Choroid plexus epithelial cell (primary cell): ENCODE measurements around the gene RPL32.

Experiments used
- DNase-seq: peaks from one replicate; pipeline ENCODE4 v3.0.0-alpha.2; 2010; ENCODE audit warnings: low read depth
- H3K4me3 ChIP-seq: 2 replicates; pipeline ENCODE4 v1.5.1; 2011; ENCODE audit warnings: low read depth, mild to moderate bottlenecking, control low read depth, low read length, moderate library complexity
- TF ChIP-seq, protein P1 (sequence below): conservative IDR thresholded peaks from 2 replicates; pipeline ENCODE4 v1.5.1; 2011; ENCODE audit warnings: low read depth, mild to moderate bottlenecking, control low read depth, inconsistent platforms, low read length, moderate library complexity

The RPL32 gene

DNA sequence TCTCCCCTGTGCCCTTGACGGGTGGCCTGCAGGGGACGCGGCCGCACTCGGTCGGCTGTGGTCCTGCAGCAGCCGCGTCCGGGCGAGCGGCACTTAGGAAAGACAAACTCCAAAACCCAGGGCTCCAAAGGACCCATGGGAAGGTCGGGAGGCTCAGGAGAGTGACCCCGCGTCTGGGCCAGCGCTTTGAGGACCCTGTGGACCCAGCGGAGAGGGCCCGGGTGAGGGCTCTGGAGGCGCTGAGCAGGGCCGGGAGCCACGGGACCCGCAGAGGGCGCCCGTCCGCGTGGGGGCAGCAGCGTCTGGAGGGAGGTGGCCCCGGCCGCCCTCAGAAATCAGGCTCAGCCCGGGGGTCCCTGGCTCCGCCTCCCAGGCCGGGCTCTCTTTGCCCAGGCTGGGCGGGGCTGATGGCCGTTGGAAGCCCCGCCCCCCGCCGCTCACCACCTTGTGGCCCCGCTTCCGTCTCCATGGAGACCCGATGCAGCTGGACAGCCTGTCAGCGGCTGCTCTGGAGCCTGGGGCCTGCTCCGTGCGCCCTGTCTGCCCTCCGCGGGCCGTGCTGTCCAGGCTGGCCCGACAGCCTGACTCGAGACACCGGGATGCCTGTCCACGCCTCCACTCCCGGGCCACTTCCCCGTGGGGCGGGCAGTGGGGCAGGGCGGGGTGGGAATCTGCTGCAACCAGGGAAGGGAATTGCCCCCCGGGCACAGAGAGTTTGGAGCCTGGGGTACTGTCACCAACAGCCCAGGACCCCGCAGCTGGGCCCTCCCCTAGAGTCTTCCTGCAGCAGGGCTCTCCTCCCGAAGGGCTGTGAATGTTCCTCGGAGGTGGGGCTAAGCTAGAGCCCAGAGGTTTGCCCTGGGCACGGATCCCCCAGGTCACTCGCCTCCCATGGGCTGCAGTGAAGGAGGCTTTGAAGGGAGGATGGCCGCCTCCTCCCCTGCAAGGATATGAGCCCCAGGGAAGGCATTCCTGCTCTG lies 34.8 kb upstream of the RPL32 start:
- TF ChIP-seq, protein P1, sequence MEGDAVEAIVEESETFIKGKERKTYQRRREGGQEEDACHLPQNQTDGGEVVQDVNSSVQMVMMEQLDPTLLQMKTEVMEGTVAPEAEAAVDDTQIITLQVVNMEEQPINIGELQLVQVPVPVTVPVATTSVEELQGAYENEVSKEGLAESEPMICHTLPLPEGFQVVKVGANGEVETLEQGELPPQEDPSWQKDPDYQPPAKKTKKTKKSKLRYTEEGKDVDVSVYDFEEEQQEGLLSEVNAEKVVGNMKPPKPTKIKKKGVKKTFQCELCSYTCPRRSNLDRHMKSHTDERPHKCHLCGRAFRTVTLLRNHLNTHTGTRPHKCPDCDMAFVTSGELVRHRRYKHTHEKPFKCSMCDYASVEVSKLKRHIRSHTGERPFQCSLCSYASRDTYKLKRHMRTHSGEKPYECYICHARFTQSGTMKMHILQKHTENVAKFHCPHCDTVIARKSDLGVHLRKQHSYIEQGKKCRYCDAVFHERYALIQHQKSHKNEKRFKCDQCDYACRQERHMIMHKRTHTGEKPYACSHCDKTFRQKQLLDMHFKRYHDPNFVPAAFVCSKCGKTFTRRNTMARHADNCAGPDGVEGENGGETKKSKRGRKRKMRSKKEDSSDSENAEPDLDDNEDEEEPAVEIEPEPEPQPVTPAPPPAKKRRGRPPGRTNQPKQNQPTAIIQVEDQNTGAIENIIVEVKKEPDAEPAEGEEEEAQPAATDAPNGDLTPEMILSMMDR: peak; percentile 16
- DNase-seq: peak; percentile 31
- H3K4me3 ChIP-seq: peak overlapping the region; percentile 39

DNA sequence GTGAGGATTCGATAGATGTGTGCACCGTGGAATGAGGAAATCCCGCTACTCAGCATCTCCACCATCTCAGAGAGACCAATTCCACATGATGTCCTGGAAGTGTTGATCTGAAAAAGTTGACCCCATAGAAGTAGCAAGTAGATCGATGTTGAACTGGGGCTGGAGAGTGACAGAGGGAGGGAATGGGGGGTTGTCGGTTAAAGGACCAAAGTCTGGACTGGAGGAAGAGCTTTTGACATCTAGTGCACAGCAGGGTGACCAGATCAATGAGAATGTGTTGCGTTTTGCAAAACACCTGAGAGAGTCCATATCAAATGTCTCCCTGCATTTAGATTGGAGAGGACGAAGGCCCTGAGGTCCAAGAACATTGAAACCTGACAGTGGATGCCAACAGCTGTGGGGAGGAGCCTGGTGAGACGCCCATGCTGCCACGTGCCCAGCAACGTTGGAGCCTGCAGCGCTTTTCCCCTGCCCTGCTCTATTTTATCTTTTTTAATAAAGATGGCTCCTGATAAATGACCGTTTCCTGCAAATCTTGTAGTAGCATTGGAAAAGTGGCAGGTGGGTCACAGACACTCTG lies 30.1 kb upstream of the RPL32 start:
- H3K4me3 ChIP-seq: no peak overlapping the region
- TF ChIP-seq, protein P1: no peak
- DNase-seq: no peak

DNA sequence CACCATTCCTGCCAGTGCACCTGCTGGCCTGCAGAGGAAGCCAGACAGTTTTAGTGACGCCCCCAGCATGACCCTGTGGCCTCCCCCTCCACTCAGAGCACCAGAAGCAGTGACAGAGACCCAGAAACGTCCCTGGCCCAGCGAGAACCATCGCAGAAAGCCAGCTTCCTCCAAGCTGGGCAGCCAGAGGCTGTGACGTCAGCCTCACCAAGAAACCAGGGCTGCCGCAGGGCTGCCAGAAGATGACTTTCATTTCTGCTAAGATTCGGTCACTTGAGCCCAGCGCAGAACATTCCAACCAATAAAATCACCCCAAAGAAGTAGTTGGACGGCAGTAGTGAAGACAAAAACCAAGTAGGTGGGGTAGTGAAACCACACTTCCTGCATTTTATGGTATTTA lies 29.6 kb upstream of the RPL32 start:
- TF ChIP-seq, protein P1: no peak
- no peak overlapping the region for H3K4me3 ChIP-seq
- DNase-seq: no peak

DNA sequence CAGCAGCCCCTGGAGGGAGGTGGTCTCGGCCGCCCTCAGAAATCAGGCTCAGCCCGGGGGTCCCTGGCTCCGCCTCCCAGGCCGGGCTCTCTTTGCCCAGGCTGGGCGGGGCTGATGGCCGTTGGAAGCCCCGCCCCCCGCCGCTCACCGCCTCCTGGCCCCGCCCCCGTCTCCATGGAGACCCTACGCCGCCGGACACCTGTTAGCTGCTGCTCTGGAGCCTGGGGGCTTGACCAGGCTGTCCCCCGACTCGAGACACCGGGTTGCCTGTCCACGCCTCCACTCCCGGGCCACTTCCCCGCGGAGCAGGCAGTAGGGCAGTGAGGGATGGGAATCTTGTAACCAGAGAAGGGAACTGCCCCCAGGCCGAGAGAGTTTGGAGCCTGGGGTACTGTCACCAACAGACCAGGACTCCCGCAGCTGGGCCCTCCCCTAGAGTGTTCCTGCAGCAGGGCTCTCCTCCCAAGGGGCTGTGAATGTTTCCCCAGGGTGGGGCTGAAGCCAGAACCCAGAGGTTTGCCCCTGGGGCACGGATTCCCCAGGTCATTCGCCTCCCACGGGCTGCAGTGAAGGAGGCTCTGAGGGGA lies 27.8 kb upstream of the RPL32 start:
- TF ChIP-seq, protein P1: no peak
- DNase-seq: peak; percentile 14
- H3K4me3 ChIP-seq: peak overlapping the region; percentile 45

DNA sequence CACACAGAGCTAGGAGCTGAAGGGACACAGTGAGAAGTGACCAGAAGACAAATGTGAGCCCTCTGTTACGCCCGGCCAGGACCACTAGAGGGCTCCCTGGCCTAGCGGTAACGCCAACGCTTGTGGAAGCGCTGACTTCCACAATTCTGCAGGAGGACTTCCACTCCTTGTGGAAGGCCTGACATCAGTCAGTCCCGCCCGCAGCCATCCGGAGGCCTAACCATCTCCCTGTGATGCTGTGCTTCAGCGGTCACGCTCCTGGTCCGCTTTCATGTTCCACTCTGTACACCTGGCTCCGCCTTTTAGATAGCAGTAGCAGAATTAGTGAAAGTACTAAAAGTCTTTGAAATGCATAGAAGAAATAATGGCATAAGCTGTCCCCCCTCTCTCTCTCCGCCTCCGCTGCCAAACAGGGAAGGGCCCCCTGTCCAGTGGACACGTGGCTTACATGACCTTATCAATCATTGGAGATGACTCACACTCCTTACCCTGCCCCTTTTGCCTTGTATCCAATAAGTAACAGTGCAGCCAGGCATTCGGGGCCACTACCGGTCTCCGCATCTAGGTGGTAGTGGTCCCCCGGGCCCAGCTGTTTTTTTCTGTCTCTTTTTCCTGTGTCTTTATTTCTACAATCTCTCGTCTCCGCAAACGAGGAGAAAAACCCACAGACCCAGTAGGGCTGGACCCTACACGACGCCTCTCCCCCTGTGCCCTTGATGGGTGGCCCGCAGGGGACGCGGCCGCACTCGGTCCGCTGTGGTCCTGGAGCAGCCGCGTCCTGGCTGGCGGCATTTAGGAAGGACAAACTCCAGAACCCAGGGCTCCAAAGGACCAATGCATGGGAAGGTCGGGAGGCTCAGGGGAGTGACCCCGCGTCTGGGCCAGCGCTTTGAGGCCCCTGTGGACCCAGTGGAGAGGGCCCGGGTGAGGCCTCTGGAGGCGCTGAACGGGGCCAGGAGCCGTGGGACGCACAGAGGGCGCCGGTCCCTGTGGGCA lies 27.0 kb upstream of the RPL32 start:
- TF ChIP-seq, protein P1: peak; percentile 95
- peak overlapping the region; percentile 45 for H3K4me3 ChIP-seq
- peak; percentile 92 for DNase-seq

DNA sequence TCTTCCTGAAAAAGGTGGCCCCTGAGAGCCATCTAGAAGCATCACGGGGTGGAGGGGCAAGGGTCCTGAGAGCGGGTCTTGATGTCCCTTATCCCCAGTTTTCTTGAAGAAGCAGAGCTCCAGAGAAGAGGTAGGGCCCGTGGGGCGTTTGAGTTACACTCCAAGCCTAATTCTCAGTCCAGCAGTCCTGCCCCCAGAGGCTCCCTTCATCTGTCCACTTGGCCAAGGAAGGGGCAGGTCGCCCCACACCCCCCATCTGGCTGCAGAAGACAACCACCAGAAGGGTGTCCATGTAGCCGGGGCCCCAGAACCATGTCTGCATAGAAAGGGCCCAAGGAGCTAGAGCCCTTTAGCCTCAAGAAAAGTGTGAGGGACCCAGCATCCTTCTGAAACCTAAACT lies 25.5 kb upstream of the RPL32 start:
- TF ChIP-seq, protein P1: no peak

More for the DNA sequence above, 25.5 kb upstream of the RPL32 start:
- no peak for DNase-seq
- no peak overlapping the region for H3K4me3 ChIP-seq
